ENCODE measurements around the gene MAN2B2.

DNA sequence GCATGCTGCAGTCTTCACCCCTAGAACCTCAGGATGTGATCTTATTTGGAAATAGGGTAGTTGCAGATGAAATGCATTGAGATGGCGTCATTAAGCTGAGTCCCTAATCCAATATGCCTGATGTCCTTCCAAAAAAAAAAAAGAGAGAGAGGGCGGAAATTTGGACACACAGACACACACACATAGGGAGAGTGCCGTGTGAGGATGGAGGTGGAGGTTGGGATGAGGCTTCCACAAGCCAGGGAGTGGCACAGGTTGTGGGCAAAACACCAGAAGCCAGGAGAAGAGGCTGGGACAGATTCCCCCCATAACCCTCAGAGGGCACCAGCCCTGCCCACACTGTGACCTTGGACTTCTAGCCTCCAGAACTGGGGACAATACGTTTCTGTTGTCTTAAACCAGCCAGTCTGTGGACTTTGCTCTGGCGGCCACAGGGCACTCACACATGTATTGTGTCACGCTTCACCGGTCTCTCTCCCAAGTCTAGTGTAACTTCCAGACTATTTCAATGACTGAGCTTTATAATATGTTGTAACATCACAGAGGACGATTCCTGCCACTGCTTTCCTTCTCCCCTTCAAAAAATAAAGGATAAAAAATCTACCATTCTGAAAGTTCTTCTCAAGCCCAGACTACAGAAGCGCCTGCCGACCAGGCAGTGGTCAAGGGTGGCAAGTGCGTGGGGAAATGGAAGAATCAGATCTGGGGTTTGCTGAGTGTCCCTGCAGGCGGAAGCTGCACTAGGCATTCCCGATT lies 35.8 kb upstream of the MAN2B2 start:
- TF ChIP-seq POLR2A (IDR thresholded peaks at IDR 0.05; ENCODE audit: low read depth, low read length) (no peak), TAF1 (IDR thresholded peaks at IDR 0.05; ENCODE audit: low read depth, low read length) (no peak), POLR2AphosphoS5 (IDR thresholded peaks at IDR 0.05; ENCODE audit: low read depth, low read length) (no peak)
